COLO829 (cell line): ENCODE measurements around the gene ARHGEF10L.
"Not testable (repeated sequence)": the region's sequence is repeated elsewhere in the genome, so short reads cannot be mapped to it uniquely, and the experiment has no call there.

Experiments
- DNase-seq: peaks from one replicate; pipeline ENCODE4 v3.0.0; 2012; ENCODE audit warnings: low spot score

Gene ARHGEF10L

GRCh38 chr1:17612831-17613230, 73.3 kb downstream of the ARHGEF10L start:
- DNase-seq: no peak

DNA sequence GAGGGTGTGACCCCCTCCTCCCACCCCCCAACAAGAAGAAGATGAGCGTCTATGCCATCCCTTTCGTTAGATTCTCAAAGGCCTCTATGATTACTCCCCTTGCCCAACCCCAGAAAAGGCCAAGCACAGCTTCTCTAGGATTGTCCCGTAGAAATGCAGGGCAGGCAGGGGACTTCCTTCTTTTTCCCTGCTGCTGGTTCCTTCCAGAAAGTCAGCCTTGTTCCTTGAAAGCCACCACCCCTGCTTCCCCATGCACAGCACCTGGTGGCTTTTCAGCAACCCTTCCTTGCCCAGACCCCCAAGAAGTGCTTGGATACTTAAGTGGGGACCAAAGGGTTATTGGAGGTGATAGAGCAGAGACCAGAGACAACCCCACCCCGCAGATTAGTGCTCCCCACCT, 75.1 kb downstream of the ARHGEF10L start:
- DNase-seq: no peak

DNA sequence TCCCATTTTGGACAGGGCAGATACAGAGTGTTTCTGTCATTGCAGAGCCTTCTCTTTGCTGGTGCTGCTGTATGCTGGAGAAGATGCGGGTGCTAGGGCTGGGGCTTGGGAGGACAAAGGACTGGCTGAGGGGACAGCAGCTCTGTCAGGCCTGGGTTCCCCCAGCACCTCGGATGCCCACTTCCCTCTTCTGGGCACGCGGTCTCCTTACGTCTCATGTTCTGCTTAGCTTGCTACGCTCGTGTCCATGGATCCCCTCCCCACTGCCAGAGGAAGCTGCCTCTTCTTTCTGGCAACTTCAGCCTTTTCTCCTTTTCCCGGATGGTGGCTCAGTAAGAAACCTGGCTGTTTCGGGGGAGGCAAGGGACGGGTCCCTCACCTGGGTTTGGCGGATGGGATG, 75.7 kb downstream of the ARHGEF10L start:
- DNase-seq: no peak

DNA sequence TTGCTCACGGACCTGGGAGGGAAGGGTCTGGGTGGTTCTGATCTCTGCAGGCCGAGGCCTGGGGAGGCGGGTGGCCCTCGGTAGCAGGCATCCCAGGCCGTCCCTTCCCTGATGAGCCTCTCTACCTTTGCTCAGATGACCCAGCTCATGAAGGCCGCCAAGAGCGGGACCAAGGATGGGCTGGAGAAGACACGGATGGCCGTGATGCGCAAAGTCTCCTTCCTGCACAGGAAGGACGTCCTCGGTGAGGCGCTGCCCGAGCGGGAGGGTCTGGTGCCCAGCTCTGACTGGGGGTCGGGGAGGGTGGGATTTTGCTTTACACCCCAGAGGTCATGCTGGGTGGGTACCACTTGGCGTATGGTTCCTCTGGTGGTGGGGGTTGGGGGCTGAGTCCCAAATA, 76.5 kb downstream of the ARHGEF10L start:
- no peak for DNase-seq

DNA sequence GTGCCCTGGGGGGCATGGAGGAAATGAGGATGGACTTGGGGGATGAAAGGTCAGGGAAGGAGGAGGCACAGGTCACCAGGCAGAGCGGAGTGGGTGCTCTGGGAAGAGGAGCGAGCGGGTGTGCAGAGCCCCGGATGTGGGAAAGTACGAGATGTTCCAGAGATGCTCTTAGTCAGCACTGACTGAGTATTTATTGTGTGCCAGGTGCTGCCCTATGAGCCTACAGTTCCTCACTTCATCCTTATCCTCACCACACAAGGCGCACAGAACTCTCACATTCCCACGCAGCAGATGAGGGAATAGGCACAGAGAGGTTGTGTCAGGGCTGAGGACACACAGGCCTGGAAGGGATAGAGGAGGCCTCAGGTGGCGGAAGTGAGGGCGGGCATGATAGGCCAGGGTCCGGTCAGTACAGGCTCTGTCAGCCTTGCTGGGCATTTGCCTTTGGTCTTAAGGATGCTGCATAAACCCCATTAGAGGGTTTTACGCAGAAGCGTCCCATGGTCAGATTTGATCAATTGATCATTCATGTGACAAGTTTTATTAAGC, 77.3 kb downstream of the ARHGEF10L start:
- DNase-seq: no peak

DNA sequence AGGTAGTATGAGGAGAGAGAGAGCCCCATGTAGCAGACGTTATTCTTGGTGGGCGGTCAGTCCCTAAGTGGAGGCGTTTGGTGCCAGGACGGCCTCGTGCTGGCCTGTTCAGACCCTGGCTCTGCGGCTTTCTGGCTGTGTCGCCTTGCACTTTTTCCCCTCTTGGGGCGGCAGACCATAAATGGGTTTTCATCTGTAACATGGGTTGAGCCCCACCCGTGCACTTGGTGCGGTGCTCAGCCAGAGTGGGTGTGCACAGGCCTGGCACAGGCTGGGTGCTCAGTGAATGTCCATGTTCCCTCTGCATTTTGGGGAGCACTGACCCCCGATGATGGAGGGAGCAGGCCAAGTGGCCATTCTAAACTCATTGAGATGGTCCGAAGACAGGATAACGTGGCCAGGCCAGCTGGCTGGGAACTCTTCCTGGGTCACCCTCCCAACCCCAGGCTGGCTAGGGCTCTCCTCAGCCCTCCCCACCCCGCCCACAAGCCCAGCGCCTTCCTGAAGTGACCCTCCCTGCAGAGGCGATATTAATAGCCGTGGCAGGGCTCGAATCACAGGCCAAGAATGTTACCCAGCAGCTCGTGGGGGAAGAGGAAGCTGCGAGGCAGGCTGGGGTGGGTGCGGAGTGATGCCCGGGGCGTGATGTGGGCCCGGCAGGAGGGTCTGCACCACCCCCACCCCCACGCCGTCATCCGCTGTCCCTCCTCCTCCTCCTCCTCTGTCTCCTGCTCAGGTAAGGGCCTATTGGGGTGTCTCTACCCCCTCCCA, 78.5 kb downstream of the ARHGEF10L start:
- no peak for DNase-seq

- DNase-seq: no peak
These were observed 79.2 kb downstream of the ARHGEF10L start for GRCh38 chr1:17618558-17619247.

- DNase-seq: no peak
These were observed 81.0 kb downstream of the ARHGEF10L start for GRCh38 chr1:17620448-17620847.

- no peak for DNase-seq
These were observed 82.2 kb downstream of the ARHGEF10L start for GRCh38 chr1:17621691-17622090.

- no peak for DNase-seq
These were observed 83.3 kb downstream of the ARHGEF10L start for GRCh38 chr1:17622823-17623222.

DNA sequence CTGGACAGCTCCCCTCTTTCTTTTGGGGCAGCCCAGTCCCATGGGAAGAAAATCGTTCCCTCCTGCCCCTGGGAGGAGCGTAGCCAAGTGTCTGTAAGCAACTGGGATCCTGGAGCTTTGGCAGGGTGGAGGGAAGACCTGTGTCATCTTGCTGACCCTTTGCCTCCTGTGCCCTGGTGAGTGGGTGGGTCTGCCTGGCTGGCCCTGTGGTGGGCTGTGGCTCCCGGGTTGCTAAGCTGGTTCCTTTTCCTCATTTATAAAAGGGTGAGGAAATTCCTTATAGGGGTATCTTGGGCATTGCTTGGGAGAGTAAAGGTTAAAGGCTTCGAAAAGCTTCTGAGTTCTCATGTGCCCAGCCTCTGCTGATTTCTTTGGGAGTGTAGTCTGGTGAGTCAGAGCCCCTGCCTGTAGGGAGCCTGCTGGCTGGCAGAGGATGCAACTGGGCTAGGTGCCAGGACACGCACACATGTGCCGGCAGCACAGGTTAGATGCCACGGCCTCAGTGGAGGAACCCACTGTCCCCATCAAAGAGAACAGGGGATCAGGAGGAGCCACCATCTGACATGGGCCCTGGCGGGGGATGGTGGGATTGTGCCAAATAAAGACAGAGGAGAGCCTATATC, 85.2 kb downstream of the ARHGEF10L start:
- no peak for DNase-seq

- no peak for DNase-seq
These were observed 87.9 kb downstream of the ARHGEF10L start for GRCh38 chr1:17627239-17628052.

GRCh38 chr1:17629046-17629445, 89.5 kb downstream of the ARHGEF10L start:
- not testable (repeated sequence) for DNase-seq

- no peak for DNase-seq
These were observed 90.0 kb downstream of the ARHGEF10L start for GRCh38 chr1:17629460-17629859.

DNA sequence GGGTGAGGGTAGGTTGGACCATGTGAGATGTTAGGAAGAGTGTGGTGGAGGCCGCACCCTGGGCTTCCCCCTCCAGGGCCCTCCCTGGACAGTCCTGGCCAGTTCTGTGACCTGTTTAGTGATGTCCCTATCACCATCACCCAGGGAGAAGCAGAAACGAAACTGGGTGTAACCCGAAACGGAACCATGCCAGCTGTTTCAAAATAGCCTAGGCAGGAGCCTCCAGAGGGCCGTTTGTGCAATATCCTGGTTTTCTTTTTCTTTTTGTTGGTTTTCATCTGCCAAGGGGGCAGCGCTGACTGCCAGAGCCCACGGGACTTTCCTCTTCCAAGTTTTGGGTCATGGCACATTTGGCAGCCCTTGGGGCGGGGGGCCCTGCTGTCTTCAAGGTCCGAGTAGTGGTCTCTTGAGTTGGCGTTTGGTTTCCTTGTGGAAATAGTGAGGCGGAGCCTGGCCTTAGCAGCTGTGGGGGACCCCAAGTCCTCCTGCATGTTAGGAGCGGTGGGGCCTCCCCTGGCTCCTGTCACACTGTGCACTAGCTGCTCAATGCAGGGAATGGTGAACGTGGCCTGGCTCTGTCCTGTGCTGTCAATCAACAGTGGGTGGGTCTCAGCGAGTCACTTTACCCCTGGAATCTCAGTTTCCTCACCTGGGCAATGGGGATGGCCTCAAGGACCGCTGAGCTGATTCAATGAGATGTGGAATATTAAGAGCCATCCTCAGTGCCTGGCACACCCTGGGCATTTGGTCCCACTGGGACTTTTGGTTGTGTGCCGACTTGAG, 90.7 kb downstream of the ARHGEF10L start:
- no peak for DNase-seq

- no peak for DNase-seq
These were observed 91.5 kb downstream of the ARHGEF10L start for GRCh38 chr1:17630986-17631385.

- DNase-seq: no peak
These were observed 91.9 kb downstream of the ARHGEF10L start for GRCh38 chr1:17631410-17631809.

DNA sequence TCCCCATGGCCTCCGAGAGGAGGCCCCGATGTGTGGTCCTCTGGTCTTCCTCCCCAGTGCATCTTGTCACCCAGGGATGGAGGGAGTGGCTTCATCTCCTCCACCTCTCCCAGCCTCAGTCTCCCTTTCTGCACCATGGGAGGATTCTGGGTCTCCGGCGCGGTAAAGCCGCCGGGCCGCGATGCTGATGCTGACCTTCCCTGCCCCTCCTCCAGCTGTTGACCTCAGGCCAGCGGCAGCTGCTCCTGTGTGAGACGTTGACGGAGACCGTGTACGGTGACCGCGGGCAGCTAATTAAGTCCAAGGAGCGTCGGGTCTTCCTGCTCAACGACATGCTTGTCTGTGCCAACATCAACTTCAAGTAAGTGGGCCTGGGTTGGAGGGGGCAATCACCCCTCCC, 92.6 kb downstream of the ARHGEF10L start:
- no peak for DNase-seq

DNA sequence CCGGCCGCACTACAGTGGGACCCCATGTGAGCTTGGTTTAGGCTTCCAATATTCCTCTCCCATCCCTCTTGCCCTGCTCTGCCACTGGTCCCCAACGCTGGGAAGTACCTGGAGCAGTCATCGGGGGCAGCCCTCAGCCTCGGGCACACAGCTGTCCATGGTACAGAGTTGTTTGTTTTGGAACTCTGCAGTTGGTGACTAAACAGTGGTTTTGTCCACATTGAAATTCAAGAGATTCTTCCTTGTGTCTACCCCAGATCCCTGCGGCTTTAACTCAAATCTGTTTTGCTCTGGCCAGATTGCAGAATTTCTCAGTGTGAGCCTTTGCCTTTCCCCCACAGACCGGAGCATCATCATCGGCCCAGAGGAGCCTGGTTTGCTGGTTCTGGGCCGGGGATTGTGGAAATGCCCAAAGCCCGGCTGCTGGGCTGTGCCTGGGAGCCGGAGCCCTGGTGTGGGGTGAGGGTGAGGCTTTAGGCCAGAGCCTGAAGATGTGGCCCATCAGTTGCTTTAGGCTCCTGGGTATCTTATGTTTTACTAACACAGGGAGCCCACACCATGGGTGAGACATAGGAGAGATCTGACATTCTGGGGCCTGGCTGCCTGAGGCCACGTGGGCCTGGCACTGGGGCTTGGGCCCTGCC, 93.2 kb downstream of the ARHGEF10L start:
- DNase-seq: no peak

- DNase-seq: no peak
These were observed 94.2 kb downstream of the ARHGEF10L start for GRCh38 chr1:17633654-17634053.

GRCh38 chr1:17635276-17635675, 95.8 kb downstream of the ARHGEF10L start:
- DNase-seq: no peak
